MM.1S (cell line): ENCODE measurements around the gene DDOST.

ENCODE experiments used
- DNase-seq: peaks from one replicate; pipeline ENCODE4 v3.0.0-alpha.2; 2015
- H2AFZ ChIP-seq: fragments of 300-600 bp; sonication (generic); 2 replicates; pipeline ENCODE4 v1.6.0; 2016; ENCODE audit warnings: antibody characterized with exemption, low read length
- H3F3A ChIP-seq: fragments of 300-600 bp; sonication (generic); 2 replicates; pipeline ENCODE4 v1.6.1; 2016; ENCODE audit warnings: mild to moderate bottlenecking, antibody characterized with exemption, low read length, moderate library complexity, mixed read lengths; ENCODE audit not compliant: insufficient read depth
- H3K27ac ChIP-seq: fragments of 300-600 bp; sonication (generic); 2 replicates; pipeline ENCODE4 v1.5.1; 2016; ENCODE audit warnings: mild to moderate bottlenecking, low read length
- H3K27me3 ChIP-seq: fragments of 300-600 bp; sonication (generic); replicated peaks from 2 replicates; pipeline ENCODE4 v1.6.0; 2016; ENCODE audit warnings: low read length; ENCODE audit not compliant: insufficient read depth
- H3K36me3 ChIP-seq: fragments of 300-600 bp; sonication (generic); replicated peaks from 2 replicates; pipeline ENCODE4 v1.6.1; 2016; ENCODE audit warnings: mild to moderate bottlenecking, low read length, mixed read lengths; ENCODE audit not compliant: insufficient read depth
- H3K4me1 ChIP-seq: fragments of 300-600 bp; sonication (generic); 2 replicates; pipeline ENCODE4 v1.6.1; 2016; ENCODE audit warnings: low read length, mixed read lengths
- H3K4me2 ChIP-seq: fragments of 300-600 bp; sonication (generic); 2 replicates; pipeline ENCODE4 v1.6.0; 2016; ENCODE audit warnings: low read depth, low read length
- H3K4me3 ChIP-seq: fragments of 300-600 bp; sonication (generic); 2 replicates; pipeline ENCODE4 v1.5.1; 2016; ENCODE audit warnings: low read length, mixed read lengths
- H3K79me2 ChIP-seq: fragments of 300-600 bp; sonication (generic); 2 replicates; pipeline ENCODE4 v1.6.1; 2016; ENCODE audit warnings: mixed run types, low read length, mixed read lengths
- H3K9ac ChIP-seq: fragments of 300-600 bp; sonication (generic); 2 replicates; pipeline ENCODE4 v1.6.1; 2016; ENCODE audit warnings: low read length, mixed read lengths
- H3K9me2 ChIP-seq: fragments of 300-600 bp; sonication (generic); replicated peaks from 2 replicates; pipeline ENCODE4 v1.6.1; 2016; ENCODE audit warnings: mild to moderate bottlenecking, low read length, mixed read lengths; ENCODE audit not compliant: insufficient read depth
- H3K9me3 ChIP-seq: fragments of 300-600 bp; sonication (generic); replicated peaks from 2 replicates; pipeline ENCODE4 v1.6.1; 2016; ENCODE audit warnings: mild to moderate bottlenecking, low read length, mixed read lengths; ENCODE audit not compliant: insufficient read depth
- H4K20me1 ChIP-seq: fragments of 300-600 bp; sonication (generic); 2 replicates; pipeline ENCODE4 v1.6.1; 2016; ENCODE audit warnings: mild to moderate bottlenecking, low read length, moderate library complexity, mixed read lengths; ENCODE audit not compliant: insufficient read depth
- EZH2 ChIP-seq: fragments of 300-600 bp; sonication (generic); optimal IDR thresholded peaks from 2 replicates; pipeline ENCODE3; 2017; ENCODE audit warnings: low read depth, mild to moderate bottlenecking, antibody characterized with exemption, low read length, mixed read lengths
- EZH2phosphoT487 ChIP-seq: fragments of 300-600 bp; sonication (generic); IDR thresholded peaks from 2 replicates; pipeline ENCODE4 v1.6.1; 2018; ENCODE audit warnings: antibody characterized with exemption, low read length
- TF ChIP-seq, protein P1 (sequence below): fragments of 300-600 bp; sonication (generic); IDR thresholded peaks from 2 replicates; pipeline ENCODE4 v1.5.1; 2016; ENCODE audit warnings: antibody characterized with exemption, low read length, mixed read lengths

The DDOST gene

DNA sequence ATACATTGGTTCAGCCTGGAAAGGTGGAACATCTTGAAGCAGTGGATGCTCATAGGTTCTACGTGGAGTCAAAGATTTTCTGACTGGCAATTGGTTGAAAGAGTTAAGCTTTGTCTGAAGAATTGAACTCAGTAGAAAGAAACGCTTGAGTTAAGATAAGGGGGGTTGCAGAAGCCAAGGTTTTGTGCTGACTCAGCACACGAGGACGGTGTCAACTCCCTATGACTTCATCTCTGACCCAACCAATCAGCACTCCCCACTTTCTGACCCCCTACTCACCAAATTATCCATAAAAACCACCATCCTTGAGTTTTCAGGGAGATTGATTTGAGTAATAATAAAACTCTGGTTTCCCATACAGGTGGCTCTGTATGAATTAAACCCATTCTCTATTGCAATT is 30.4 kb downstream of the DDOST start:
- H3K36me3 ChIP-seq, result no peaks in the 10 kb centered on the region

DNA sequence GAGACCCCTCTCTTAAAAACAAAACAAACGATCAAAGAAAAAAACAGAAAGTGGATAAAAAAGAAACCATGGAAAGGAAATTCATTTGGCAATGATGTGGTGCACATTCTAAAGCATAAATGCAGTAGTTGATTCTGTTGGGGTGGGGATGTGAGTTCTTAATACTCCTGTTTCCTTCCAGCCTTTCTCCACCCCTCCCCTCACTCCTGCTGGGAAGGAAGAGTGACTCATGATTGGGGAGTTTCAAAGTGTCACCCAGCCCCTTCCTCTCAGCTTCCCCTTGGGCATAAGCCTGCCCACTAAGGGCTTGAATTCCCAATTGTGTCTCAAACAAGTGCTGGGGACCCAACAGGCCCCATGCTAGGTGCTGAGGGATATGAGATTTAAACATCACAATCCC is 34.6 kb downstream of the DDOST start:
- no peak for DNase-seq
- Histone ChIP-seq H3K9ac (no peak overlapping the region), H3K9me2 (no peaks in the 10 kb centered on the region), H3F3A (no peaks in the 10 kb centered on the region), H2AFZ (no peak overlapping the region), H3K9me3 (no peaks in the 10 kb centered on the region), H3K4me2 (no peak overlapping the region), H3K27ac (no peak overlapping the region), H3K4me1 (no peaks in the 10 kb centered on the region), H3K4me3 (no peak overlapping the region), H3K79me2 (no peaks in the 10 kb centered on the region), H4K20me1 (no peaks in the 10 kb centered on the region), H3K27me3 (peaks cover 46% of the 10 kb centered on the region), H3K36me3 (no peaks in the 10 kb centered on the region)
- no peak for TF ChIP-seq EZH2phosphoT487
- TF ChIP-seq, protein P1, sequence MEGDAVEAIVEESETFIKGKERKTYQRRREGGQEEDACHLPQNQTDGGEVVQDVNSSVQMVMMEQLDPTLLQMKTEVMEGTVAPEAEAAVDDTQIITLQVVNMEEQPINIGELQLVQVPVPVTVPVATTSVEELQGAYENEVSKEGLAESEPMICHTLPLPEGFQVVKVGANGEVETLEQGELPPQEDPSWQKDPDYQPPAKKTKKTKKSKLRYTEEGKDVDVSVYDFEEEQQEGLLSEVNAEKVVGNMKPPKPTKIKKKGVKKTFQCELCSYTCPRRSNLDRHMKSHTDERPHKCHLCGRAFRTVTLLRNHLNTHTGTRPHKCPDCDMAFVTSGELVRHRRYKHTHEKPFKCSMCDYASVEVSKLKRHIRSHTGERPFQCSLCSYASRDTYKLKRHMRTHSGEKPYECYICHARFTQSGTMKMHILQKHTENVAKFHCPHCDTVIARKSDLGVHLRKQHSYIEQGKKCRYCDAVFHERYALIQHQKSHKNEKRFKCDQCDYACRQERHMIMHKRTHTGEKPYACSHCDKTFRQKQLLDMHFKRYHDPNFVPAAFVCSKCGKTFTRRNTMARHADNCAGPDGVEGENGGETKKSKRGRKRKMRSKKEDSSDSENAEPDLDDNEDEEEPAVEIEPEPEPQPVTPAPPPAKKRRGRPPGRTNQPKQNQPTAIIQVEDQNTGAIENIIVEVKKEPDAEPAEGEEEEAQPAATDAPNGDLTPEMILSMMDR, result no peak
- no peak for TF ChIP-seq EZH2

More for the DNA sequence above, 30.4 kb downstream of the DDOST start:
- H3K9me3 ChIP-seq, result no peaks in the 10 kb centered on the region
- no peak overlapping the region for H3K4me2 ChIP-seq
- no peak overlapping the region for H2AFZ ChIP-seq
- no peak overlapping the region for H3K4me3 ChIP-seq
- DNase-seq, result no peak
- TF ChIP-seq, protein P1, result no peak
- TF ChIP-seq EZH2phosphoT487 (no peak), EZH2 (no peak)
- H3K79me2 ChIP-seq, result no peaks in the 10 kb centered on the region
- H3F3A ChIP-seq, result no peaks in the 10 kb centered on the region
- H4K20me1 ChIP-seq, result no peaks in the 10 kb centered on the region
- H3K4me1 ChIP-seq, result peaks cover 4% of the 10 kb centered on the region; the same call in 1 of the 2 replicates
- H3K9me2 ChIP-seq, result no peaks in the 10 kb centered on the region
- H3K9ac ChIP-seq, result no peak overlapping the region
- peaks cover 54% of the 10 kb centered on the region for H3K27me3 ChIP-seq
- H3K27ac ChIP-seq, result no peak overlapping the region

DNA sequence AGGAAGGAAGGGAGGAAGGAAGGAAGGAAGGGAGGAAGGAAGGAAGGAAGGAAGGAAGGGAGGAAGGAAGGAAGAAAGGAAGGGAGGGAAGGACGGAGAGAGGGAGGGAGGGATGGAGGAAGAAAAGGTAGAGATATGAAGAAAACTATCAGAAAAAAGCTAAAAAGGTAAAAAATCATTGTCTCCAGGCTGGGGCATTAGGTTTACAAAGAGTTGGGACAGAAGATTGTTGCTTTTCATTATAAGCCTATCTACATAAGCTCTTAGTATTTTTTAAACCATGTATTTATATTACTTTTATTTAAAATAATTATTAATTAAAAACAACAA is 35.1 kb downstream of the DDOST start:
- Histone ChIP-seq H3K4me1 (no peaks in the 10 kb centered on the region), H3K9me2 (no peaks in the 10 kb centered on the region), H4K20me1 (no peaks in the 10 kb centered on the region), H3K36me3 (no peaks in the 10 kb centered on the region), H3K4me2 (no peak overlapping the region), H3K9ac (no peak overlapping the region), H3K27me3 (peaks cover 41% of the 10 kb centered on the region), H3K27ac (no peak overlapping the region), H3K9me3 (no peaks in the 10 kb centered on the region), H3K4me3 (no peak overlapping the region), H3F3A (no peaks in the 10 kb centered on the region), H2AFZ (no peak overlapping the region), H3K79me2 (no peaks in the 10 kb centered on the region)
- no peak for DNase-seq
- TF ChIP-seq EZH2 (no peak), EZH2phosphoT487 (no peak)
- TF ChIP-seq, protein P1, result no peak
